Astrocyte (in vitro differentiated cells and primary cell): Measurements from ENCODE around the gene IPPK. TPM values are rescaled to one million over a fixed set of nuclear protein-coding genes. Genes with fewer than 3 reads are reported as not detected.

Source experiments
- DNase-seq: peaks from one replicate; pipeline ENCODE4 v3.0.0-alpha.2; 2010; ENCODE audit warnings: low read depth
- FAIRE-seq: peaks from 2 replicates; lab custom pipeline; 2011; peaks lifted over from hg19 to GRCh38; lab: Jason Lieb, UNC
- H2AFZ ChIP-seq: 2 replicates; pipeline ENCODE4 v1.6.0; 2012; ENCODE audit warnings: low read depth, low read length, inconsistent platforms
- H3K27ac ChIP-seq: 2 replicates; pipeline ENCODE4 v1.5.1; 2011; ENCODE audit warnings: low read depth, low read length, inconsistent platforms
- H3K27me3 ChIP-seq: 2 replicates; pipeline ENCODE4 v1.6.0; 2011; ENCODE audit warnings: low read length, inconsistent platforms; ENCODE audit not compliant: insufficient read depth
- H3K36me3 ChIP-seq: 2 replicates; pipeline ENCODE4 v1.5.1; 2011; ENCODE audit warnings: low read length, inconsistent platforms; ENCODE audit not compliant: insufficient read depth
- H3K4me1 ChIP-seq: 2 replicates; pipeline ENCODE4 v1.5.1; 2011; ENCODE audit warnings: low read length, inconsistent platforms; ENCODE audit not compliant: insufficient read depth
- H3K4me2 ChIP-seq: 2 replicates; pipeline ENCODE4 v1.6.0; 2012; ENCODE audit warnings: low read length, inconsistent platforms
- H3K4me3 ChIP-seq: 2 replicates; pipeline ENCODE4 v1.5.1; 2011; ENCODE audit warnings: low read depth, mild to moderate bottlenecking, low read length, inconsistent platforms; ENCODE audit not compliant: insufficient read depth
- H3K79me2 ChIP-seq: 2 replicates; pipeline ENCODE4 v1.6.0; 2012; ENCODE audit warnings: mild to moderate bottlenecking, low read length, inconsistent platforms; ENCODE audit not compliant: insufficient read depth
- H3K9ac ChIP-seq: 2 replicates; pipeline ENCODE4 v1.6.0; 2012; ENCODE audit warnings: mild to moderate bottlenecking, low read length, inconsistent platforms
- H3K9me3 ChIP-seq: 2 replicates; pipeline ENCODE4 v1.5.1; 2012; ENCODE audit warnings: low read depth, mild to moderate bottlenecking, low read length, inconsistent platforms; ENCODE audit not compliant: insufficient read depth
- H4K20me1 ChIP-seq: 2 replicates; pipeline ENCODE4 v1.6.0; 2012; ENCODE audit warnings: low read length, inconsistent platforms; ENCODE audit not compliant: insufficient read depth
- H3K27ac Mint-ChIP-seq: one replicate; pipeline ENCODE4 v1.8.0; 2021; ENCODE audit warnings: mild to moderate bottlenecking, mixed read lengths; ENCODE audit not compliant: unreplicated experiment
- H3K27me3 Mint-ChIP-seq: one replicate; pipeline ENCODE4 v1.8.0; 2021; ENCODE audit warnings: low read depth, mixed read lengths; ENCODE audit not compliant: unreplicated experiment
- H3K36me3 Mint-ChIP-seq: one replicate; pipeline ENCODE4 v1.8.0; 2021; ENCODE audit warnings: low read depth, mixed read lengths; ENCODE audit not compliant: unreplicated experiment
- H3K4me1 Mint-ChIP-seq: one replicate; pipeline ENCODE4 v1.8.0; 2021; ENCODE audit warnings: low read depth, mixed read lengths; ENCODE audit not compliant: unreplicated experiment
- H3K4me3 Mint-ChIP-seq: one replicate; pipeline ENCODE4 v1.8.0; 2021; ENCODE audit warnings: mild to moderate bottlenecking, moderate library complexity, mixed read lengths; ENCODE audit not compliant: unreplicated experiment
- H3K9me3 Mint-ChIP-seq: one replicate; pipeline ENCODE4 v1.8.0; 2021; ENCODE audit warnings: mild to moderate bottlenecking, mixed read lengths; ENCODE audit not compliant: unreplicated experiment
- EZH2 ChIP-seq: IDR thresholded peaks from 2 replicates; pipeline ENCODE4 v1.6.1; 2012; ENCODE audit warnings: mild to moderate bottlenecking, low read length, inconsistent platforms; ENCODE audit not compliant: insufficient read depth
- total RNA-seq: library from RNA; stranded (reverse); gene quantifications from 2 replicates; pipeline ENCODE4 v1.2.1, GENCODE V29; 2021
- TF ChIP-seq, protein P1 (sequence below): IDR thresholded peaks from 2 replicates; pipeline ENCODE4 v1.5.1; 2011; ENCODE audit warnings: low read depth, mild to moderate bottlenecking, inconsistent platforms, low read length, moderate library complexity; ENCODE audit not compliant: insufficient read depth

IPPK gene
- total RNA-seq, 1 donor from 2014 or later = 14.1 TPM

DNA sequence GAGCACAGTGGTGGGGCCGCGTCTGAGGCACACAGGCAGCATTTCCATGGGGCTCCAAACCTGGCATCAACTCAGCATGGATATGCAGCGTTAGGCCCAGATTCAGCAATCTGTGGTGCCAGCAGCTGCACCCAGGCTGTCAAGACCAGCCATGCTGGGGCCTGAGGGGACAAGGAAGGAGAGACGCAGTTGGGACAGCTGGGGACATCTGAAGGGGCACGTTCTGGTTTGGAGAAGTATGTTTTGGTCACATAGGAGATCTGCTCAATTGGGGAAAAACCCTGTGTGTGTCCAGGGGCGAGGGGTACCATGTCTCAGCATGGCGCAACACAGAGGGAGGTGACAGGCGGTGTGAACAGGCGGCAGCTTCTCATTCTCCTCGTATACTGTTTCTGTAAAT lies 67.5 kb downstream of the IPPK start:
- DNase-seq = no peak
- peaks cover 14% of the 10 kb centered on the region for H3K4me1 ChIP-seq
- no peak overlapping the region for H3K9ac ChIP-seq
- no peak overlapping the region for H3K4me3 Mint-ChIP-seq
- no peak overlapping the region for H3K27ac ChIP-seq
- peaks cover 6% of the 10 kb centered on the region for H3K9me3 Mint-ChIP-seq
- no peak overlapping the region for H3K27ac Mint-ChIP-seq
- H3K79me2 ChIP-seq = no peaks in the 10 kb centered on the region
- no peaks in the 10 kb centered on the region for H3K27me3 ChIP-seq
- FAIRE-seq = no peak
- peaks cover 7% of the 10 kb centered on the region for H3K36me3 Mint-ChIP-seq
- no peaks in the 10 kb centered on the region for H3K9me3 ChIP-seq
- no peaks in the 10 kb centered on the region for H3K27me3 Mint-ChIP-seq
- peaks cover 18% of the 10 kb centered on the region for H3K4me1 Mint-ChIP-seq
- no peak for TF ChIP-seq EZH2
- TF ChIP-seq, protein P1, sequence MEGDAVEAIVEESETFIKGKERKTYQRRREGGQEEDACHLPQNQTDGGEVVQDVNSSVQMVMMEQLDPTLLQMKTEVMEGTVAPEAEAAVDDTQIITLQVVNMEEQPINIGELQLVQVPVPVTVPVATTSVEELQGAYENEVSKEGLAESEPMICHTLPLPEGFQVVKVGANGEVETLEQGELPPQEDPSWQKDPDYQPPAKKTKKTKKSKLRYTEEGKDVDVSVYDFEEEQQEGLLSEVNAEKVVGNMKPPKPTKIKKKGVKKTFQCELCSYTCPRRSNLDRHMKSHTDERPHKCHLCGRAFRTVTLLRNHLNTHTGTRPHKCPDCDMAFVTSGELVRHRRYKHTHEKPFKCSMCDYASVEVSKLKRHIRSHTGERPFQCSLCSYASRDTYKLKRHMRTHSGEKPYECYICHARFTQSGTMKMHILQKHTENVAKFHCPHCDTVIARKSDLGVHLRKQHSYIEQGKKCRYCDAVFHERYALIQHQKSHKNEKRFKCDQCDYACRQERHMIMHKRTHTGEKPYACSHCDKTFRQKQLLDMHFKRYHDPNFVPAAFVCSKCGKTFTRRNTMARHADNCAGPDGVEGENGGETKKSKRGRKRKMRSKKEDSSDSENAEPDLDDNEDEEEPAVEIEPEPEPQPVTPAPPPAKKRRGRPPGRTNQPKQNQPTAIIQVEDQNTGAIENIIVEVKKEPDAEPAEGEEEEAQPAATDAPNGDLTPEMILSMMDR = no peak
- H4K20me1 ChIP-seq = no peaks in the 10 kb centered on the region
- no peaks in the 10 kb centered on the region for H3K36me3 ChIP-seq
- H3K4me3 ChIP-seq = no peak overlapping the region
- H3K4me2 ChIP-seq = no peak overlapping the region
- H2AFZ ChIP-seq = no peak overlapping the region

GRCh38 chr9:92601451-92601850 lies 68.5 kb downstream of the IPPK start:
- Histone ChIP-seq H3K4me1 (peaks cover 13% of the 10 kb centered on the region), H3K9ac (peak overlapping the region; percentile 50), H3K36me3 (no peaks in the 10 kb centered on the region), H3K9me3 (no peaks in the 10 kb centered on the region), H4K20me1 (no peaks in the 10 kb centered on the region), H3K4me3 (no peak overlapping the region), H3K27ac (peak overlapping the region; percentile 37), H3K79me2 (no peaks in the 10 kb centered on the region), H3K4me2 (peak overlapping the region; percentile 72), H3K27me3 (no peaks in the 10 kb centered on the region), H2AFZ (no peak overlapping the region)
- peak overlapping the region; percentile 75 for H3K27ac Mint-ChIP-seq
- no peak for DNase-seq
- H3K4me3 Mint-ChIP-seq = no peak overlapping the region
- TF ChIP-seq EZH2 = no peak
- TF ChIP-seq, protein P1 = no peak
- no peak for FAIRE-seq
- H3K36me3 Mint-ChIP-seq = peaks cover 7% of the 10 kb centered on the region
- H3K4me1 Mint-ChIP-seq = peaks cover 15% of the 10 kb centered on the region
- no peaks in the 10 kb centered on the region for H3K27me3 Mint-ChIP-seq
- H3K9me3 Mint-ChIP-seq = peaks cover 6% of the 10 kb centered on the region

GRCh38 chr9:92600462-92601261 lies 69.3 kb downstream of the IPPK start:
- peak; percentile 13 for FAIRE-seq
- TF ChIP-seq, protein P1 = no peak
- TF ChIP-seq EZH2 = no peak
- Histone ChIP-seq H3K4me3 (no peak overlapping the region), H3K4me1 (peaks cover 13% of the 10 kb centered on the region), H2AFZ (peak overlapping the region; percentile 64), H4K20me1 (no peaks in the 10 kb centered on the region), H3K9ac (peak overlapping the region; percentile 50), H3K27ac (peak overlapping the region; percentile 37), H3K79me2 (no peaks in the 10 kb centered on the region), H3K27me3 (no peaks in the 10 kb centered on the region), H3K36me3 (no peaks in the 10 kb centered on the region), H3K4me2 (peak overlapping the region; percentile 72), H3K9me3 (no peaks in the 10 kb centered on the region)
- Mint-ChIP-seq H3K9me3 (peaks cover 4% of the 10 kb centered on the region), H3K27me3 (no peaks in the 10 kb centered on the region), H3K4me3 (no peak overlapping the region), H3K4me1 (peaks cover 15% of the 10 kb centered on the region), H3K27ac (peak overlapping the region; percentile 78), H3K36me3 (peaks cover 7% of the 10 kb centered on the region)
- DNase-seq = peak; percentile 83
